ENCODE data around the gene FCRLB. TPM values are rescaled to one million over a fixed set of nuclear protein-coding genes. Genes with fewer than 3 reads are reported as not detected.

Gene FCRLB
- total and polyA plus RNA-seq, 2 of the 13 experiments (the other 11 are each of a cell fraction or from before 2014, with no cell fraction given) = 0.08 to 0.11 TPM

DNA sequence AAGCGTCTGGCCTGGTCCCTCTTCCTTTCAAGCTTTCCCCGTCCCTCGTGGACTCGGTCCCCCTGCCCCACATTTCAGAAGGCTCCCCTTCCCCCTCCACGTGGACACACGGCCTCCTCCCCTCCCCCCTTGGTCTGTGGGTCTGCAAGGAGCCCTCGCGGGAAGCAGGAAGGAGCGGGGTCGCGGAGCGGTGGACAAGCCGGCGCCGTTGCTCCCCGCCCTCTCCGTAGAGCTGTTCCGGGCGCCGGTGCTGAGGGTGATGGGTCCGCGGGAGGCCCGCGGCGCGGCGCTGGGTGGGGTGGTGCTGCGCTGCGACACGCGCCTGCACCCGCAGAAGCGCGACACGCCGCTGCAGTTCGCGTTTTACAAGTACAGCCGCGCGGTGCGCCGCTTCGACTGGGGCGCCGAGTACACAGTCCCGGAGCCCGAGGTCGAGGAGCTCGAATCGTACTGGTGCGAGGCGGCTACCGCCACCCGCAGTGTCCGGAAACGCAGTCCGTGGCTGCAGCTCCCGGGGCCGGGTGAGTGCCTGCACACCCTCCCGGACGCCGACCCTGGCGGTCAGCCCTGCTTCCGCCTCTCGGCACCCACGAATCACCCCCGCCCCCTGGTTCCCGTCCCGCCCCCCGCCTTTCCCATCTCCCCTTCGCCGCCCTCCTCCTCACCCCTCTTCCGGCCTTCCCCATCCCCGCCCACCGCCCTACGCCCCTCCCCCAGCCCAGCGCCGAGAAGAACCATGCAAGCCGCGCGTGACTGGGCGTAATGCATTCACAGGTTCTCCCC is 5.3 kb downstream of the FCRLB start (continued):
- TF ChIP-seq FOXO1 (CRISPR knock-in tag; IDR thresholded peaks at IDR 0.05) (0 out of 2 replicates have a peak, but pooled peaks have one; percentile 20), MYNN (CRISPR knock-in tag; IDR thresholded peaks at IDR 0.05; ENCODE audit: low read depth) (no peak), JUNB (CRISPR knock-in tag; IDR thresholded peaks at IDR 0.05; ENCODE audit: borderline replicate concordance) (no peak), ZNF33A (CRISPR knock-in tag; IDR thresholded peaks at IDR 0.05; ENCODE audit: borderline replicate concordance) (no peak), ZNF83 (CRISPR knock-in tag; IDR thresholded peaks at IDR 0.05; ENCODE audit: borderline replicate concordance) (0 out of 2 replicates have a peak, but pooled peaks have one; percentile 40), ARID2 (CRISPR knock-in tag; IDR thresholded peaks at IDR 0.05; ENCODE audit: borderline replicate concordance) (no peak), ATF3 (CRISPR knock-in tag; IDR thresholded peaks at IDR 0.05) (0 out of 2 replicates have a peak, but pooled peaks have one; percentile 8), ZNF607 (CRISPR knock-in tag; IDR thresholded peaks at IDR 0.05; ENCODE audit: borderline replicate concordance) (0 out of 2 replicates have a peak, but pooled peaks have one; percentile 15)
- TF ChIP-seq, protein P1, sequence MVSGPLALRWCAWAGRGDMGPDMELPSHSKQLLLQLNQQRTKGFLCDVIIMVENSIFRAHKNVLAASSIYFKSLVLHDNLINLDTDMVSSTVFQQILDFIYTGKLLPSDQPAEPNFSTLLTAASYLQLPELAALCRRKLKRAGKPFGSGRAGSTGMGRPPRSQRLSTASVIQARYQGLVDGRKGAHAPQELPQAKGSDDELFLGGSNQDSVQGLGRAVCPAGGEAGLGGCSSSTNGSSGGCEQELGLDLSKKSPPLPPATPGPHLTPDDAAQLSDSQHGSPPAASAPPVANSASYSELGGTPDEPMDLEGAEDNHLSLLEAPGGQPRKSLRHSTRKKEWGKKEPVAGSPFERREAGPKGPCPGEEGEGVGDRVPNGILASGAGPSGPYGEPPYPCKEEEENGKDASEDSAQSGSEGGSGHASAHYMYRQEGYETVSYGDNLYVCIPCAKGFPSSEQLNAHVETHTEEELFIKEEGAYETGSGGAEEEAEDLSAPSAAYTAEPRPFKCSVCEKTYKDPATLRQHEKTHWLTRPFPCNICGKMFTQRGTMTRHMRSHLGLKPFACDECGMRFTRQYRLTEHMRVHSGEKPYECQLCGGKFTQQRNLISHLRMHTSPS (CRISPR knock-in tag; IDR thresholded peaks at IDR 0.05; ENCODE audit: low read depth) = no peak
- TF ChIP-seq, protein P2, sequence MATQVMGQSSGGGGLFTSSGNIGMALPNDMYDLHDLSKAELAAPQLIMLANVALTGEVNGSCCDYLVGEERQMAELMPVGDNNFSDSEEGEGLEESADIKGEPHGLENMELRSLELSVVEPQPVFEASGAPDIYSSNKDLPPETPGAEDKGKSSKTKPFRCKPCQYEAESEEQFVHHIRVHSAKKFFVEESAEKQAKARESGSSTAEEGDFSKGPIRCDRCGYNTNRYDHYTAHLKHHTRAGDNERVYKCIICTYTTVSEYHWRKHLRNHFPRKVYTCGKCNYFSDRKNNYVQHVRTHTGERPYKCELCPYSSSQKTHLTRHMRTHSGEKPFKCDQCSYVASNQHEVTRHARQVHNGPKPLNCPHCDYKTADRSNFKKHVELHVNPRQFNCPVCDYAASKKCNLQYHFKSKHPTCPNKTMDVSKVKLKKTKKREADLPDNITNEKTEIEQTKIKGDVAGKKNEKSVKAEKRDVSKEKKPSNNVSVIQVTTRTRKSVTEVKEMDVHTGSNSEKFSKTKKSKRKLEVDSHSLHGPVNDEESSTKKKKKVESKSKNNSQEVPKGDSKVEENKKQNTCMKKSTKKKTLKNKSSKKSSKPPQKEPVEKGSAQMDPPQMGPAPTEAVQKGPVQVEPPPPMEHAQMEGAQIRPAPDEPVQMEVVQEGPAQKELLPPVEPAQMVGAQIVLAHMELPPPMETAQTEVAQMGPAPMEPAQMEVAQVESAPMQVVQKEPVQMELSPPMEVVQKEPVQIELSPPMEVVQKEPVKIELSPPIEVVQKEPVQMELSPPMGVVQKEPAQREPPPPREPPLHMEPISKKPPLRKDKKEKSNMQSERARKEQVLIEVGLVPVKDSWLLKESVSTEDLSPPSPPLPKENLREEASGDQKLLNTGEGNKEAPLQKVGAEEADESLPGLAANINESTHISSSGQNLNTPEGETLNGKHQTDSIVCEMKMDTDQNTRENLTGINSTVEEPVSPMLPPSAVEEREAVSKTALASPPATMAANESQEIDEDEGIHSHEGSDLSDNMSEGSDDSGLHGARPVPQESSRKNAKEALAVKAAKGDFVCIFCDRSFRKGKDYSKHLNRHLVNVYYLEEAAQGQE (IDR thresholded peaks at IDR 0.05; ENCODE audit: borderline replicate concordance in 1 of 2, low read depth in 1 of 2, low read length in 2 of 2) = 0 out of 4 replicates have a peak, but pooled peaks of 1 of the 2 experiments have one; percentile 15
- TF ChIP-seq, protein P3, sequence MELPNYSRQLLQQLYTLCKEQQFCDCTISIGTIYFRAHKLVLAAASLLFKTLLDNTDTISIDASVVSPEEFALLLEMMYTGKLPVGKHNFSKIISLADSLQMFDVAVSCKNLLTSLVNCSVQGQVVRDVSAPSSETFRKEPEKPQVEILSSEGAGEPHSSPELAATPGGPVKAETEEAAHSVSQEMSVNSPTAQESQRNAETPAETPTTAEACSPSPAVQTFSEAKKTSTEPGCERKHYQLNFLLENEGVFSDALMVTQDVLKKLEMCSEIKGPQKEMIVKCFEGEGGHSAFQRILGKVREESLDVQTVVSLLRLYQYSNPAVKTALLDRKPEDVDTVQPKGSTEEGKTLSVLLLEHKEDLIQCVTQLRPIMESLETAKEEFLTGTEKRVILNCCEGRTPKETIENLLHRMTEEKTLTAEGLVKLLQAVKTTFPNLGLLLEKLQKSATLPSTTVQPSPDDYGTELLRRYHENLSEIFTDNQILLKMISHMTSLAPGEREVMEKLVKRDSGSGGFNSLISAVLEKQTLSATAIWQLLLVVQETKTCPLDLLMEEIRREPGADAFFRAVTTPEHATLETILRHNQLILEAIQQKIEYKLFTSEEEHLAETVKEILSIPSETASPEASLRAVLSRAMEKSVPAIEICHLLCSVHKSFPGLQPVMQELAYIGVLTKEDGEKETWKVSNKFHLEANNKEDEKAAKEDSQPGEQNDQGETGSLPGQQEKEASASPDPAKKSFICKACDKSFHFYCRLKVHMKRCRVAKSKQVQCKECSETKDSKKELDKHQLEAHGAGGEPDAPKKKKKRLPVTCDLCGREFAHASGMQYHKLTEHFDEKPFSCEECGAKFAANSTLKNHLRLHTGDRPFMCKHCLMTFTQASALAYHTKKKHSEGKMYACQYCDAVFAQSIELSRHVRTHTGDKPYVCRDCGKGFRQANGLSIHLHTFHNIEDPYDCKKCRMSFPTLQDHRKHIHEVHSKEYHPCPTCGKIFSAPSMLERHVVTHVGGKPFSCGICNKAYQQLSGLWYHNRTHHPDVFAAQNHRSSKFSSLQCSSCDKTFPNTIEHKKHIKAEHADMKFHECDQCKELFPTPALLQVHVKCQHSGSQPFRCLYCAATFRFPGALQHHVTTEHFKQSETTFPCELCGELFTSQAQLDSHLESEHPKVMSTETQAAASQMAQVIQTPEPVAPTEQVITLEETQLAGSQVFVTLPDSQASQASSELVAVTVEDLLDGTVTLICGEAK (IDR thresholded peaks at IDR 0.05) = no peak
- TF ChIP-seq, protein P3 (CRISPR knock-in tag; IDR thresholded peaks at IDR 0.05) = 0 out of 2 replicates have a peak, but pooled peaks have one; percentile 43

Data from HepG2 (cell line).